Effector CD8-positive, alpha-beta T cell (primary cell): ENCODE measurements around the gene TBX2.

Experiments
- DNase-seq: peaks from one replicate; lab custom pipeline; 2025; lab: John Stamatoyannopoulos, UW

Gene TBX2

GRCh38 chr17:61453566-61454380 is 54.1 kb downstream of the TBX2 start:
- DNase-seq: no peak

DNA sequence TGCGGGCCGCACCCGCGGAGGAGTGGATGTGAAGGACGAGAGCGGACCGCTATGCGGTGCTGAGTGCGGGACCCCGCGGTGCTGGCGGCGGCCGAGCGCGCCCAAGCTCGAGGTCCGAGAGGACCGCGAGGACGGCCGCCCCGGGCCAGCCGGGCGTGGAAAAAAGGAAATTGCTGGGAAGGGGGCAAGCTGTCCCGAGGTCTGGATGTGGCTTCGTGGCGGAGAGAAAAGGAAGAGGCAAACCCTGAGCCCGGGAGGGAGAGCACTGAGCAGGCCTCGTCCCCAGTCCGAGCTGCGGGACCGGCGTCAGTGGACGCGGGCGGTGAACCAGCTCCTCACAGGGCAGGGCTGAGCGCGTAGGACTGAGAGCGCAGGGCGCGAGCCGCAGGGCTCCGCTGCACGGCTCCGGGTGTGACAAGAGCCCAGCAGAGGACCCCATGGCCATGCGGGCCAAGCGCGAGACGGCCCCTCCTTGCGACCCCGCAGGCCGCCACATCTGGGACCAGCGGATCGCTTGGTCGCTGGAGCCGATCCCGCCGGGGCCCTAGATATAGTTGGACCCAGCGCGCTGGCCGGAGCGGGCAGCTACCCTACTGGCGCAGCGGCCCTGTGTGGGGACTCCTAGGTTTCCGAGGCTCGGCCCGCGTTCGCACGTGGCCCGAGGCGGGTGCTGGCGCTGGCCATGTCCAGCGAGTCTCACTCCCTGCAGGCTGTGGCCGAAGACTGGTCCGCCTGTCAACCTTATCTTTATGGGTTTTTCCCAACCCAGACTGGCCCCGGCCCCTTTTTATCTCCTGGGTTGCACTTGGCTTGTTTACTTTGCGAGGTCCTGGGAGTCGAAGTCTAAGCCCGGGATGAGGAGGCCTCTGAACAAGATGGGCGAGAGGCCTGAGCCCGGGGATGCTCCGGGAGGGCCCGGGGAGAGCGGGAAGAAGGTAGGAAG is 55.0 kb downstream of the TBX2 start:
- no peak for DNase-seq

GRCh38 chr17:61455324-61456060 is 55.8 kb downstream of the TBX2 start:
- DNase-seq: no peak

DNA sequence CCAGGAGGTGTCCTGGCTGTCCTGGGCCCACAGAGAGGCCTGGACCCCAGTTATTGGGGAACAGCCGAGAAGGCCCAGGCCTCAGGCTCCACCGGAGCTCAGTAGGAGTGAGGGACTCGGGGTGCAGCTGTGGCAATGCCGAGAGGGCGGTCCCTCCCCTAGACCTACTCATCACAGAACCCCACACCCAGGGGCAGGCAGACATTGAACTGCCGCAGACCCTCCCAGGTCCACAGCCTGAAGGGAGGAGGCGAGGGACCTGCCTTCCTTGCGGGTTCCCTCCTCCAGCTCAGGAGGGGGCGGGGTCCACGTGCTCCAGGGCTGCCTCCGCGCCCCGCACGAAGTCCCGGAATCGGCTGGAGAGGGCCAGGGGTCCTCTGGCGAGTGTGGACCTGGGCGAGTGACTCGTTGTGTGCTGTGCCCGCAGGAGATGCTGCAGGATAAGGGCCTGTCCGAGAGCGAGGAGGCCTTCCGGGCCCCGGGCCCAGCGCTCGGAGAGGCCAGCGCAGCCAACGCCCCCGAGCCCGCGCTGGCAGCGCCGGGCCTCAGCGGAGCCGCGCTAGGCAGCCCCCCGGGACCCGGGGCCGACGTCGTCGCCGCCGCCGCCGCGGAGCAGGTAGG is 56.5 kb downstream of the TBX2 start:
- no peak for DNase-seq

- no peak for DNase-seq
Measured at GRCh38 chr17:61456688-61457225, 57.1 kb downstream of the TBX2 start.

DNA sequence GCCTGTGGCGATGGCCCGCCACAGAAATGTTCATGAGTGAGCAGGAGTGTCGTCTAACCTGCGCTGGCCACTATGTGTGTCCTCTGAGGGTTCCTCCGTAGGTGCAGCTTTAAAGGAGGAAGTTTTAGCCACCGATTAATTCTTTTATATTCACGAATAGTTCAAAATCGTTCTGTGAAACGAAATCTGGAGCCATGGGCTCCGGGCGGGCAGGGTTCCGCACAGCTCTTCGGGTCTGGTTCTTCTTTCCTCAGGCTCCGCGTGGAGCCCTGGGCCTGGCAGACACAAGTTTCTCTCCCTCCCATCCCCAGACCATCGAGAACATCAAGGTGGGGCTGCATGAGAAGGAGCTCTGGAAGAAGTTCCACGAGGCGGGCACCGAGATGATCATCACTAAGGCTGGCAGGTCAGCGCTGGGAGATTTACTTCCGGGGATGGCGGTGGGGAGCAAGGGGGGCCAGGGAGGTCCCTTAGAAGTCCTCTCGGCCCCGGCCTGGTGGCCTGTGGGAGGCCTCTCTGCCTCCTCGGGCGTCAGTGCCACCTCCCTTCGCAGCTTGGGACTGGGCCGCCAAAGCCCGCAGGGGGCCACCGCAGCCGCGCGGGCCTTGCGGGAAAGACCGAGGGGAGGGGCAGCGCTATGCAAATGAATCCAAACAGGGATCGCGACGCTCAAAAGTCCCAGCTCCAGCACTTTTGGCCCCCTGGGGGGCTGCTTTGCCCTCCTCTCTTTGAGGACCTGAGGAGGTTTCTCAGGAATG is 57.8 kb downstream of the TBX2 start:
- DNase-seq: no peak

DNA sequence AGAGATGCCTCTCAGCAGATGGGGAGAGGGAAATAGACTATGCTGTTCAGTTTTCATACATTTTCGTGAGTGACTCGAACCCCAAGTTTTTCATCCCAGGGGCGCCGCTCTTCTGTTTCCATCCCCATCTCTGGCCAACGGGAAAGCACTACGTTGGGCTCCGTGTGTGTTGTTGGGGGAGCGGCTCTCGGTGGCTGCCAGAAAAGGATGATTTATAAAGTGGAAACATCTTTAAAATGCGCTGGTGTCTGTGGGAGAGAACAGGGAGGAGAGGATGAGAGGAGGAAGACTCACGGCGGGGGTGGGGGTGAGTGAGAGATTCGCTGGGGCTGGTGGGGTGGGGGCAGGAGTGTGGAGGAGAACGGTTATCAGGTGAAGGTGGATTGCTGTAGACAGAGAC is 58.4 kb downstream of the TBX2 start:
- no peak for DNase-seq

DNA sequence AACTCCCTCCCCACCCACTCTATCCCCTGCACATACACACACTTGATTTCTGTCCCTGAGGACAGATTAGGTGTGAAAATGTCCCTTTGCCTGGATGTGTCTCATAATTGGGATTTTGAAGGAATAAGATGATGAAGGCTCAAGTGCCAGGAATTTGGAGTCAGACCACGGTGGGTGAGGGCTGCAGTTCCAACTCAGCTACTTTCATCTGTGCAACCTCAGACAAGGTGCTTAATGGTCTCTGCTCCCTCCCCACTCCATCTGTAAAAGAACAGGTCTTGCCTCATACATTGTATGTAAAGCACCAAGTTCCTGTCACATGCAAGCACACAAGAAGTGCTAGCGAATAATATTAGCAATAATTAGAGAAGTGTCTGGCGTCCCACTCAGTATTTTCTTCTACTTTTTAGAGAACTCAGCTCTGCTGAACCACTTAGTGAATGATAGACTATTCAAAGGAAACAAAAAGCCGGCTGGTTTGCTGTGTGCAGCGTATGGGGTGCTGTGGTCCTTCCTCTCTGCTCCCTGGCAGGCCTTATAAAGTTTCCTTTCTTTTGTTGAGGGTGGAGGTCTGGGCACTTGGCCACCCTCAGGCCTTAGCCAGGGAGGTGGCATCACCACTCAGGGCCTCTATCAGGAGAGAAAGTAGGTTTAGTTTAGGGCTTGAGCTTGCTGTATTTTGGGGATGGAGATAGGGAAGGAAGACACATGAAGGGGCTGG is 58.9 kb downstream of the TBX2 start:
- DNase-seq: no peak
